ENCODE measurements around the gene BHLHE41. TPM values are rescaled to one million over a fixed set of nuclear protein-coding genes. Genes with fewer than 3 reads are reported as not detected.

The BHLHE41 gene
- total and polyA plus RNA-seq, 4 donors, result 0.17 to 0.29 (median 0.23) TPM; not detected in 1

DNA sequence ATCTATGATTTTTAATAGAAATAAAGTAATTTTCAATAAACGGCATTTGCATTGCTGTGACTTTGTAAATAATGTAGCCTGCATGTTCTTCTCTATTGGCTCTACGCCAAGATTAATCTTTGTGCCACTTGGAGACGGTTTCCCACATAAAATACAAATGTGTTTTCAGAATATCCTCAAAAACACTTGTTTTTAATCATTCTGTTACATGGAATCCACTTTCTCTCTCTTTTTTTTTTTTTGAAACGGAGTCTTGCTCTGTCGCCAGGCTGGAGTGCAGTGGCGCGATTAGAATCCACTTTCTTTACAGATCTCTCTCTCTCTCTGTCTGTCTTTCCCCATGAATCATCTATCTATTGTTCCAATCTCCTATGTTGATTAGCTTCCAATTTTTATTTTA is 47.7 kb upstream of the BHLHE41 start:
- DNase-seq (ENCODE audit: low spot score), result no peak
- H3K4me1 ChIP-seq (ENCODE audit: control insufficient read depth in 4 of 4, insufficient read depth in 4 of 4, low read length in 3 of 4), result no peaks in the 10 kb centered on the region
- no peaks in the 10 kb centered on the region for H3K9me3 ChIP-seq (ENCODE audit: control insufficient read depth in 4 of 4, low read length in 3 of 4)
- peaks cover 0 to 4% (median 0%) of the 10 kb centered on the region in 4 donors for H3K27me3 ChIP-seq (ENCODE audit: control insufficient read depth in 4 of 4, insufficient read depth in 4 of 4, low read length in 3 of 4)
- no peak overlapping the region for H3K27ac ChIP-seq (ENCODE audit: low read depth in 1 of 2, low read length in 2 of 2)
- no peak overlapping the region for H3K9ac ChIP-seq (ENCODE audit: low read depth in 1 of 2, low read length in 2 of 2)
- 89% methylated on average over 7 of the region's 7 CpGs for WGBS
- no peak for TF ChIP-seq EGR1 (IDR thresholded peaks at IDR 0.05; ENCODE audit: low read depth in 2 of 2)
- TF ChIP-seq, protein P1, sequence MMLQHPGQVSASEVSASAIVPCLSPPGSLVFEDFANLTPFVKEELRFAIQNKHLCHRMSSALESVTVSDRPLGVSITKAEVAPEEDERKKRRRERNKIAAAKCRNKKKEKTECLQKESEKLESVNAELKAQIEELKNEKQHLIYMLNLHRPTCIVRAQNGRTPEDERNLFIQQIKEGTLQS (IDR thresholded peaks at IDR 0.05), result no peak
- no peak for TF ChIP-seq JUND (IDR thresholded peaks at IDR 0.05)
- TF ChIP-seq, protein P2, sequence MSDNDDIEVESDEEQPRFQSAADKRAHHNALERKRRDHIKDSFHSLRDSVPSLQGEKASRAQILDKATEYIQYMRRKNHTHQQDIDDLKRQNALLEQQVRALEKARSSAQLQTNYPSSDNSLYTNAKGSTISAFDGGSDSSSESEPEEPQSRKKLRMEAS (IDR thresholded peaks at IDR 0.05), result no peak
- TF ChIP-seq NR2F2 (IDR thresholded peaks at IDR 0.05), result no peak
- no peaks in the 10 kb centered on the region for H3K36me3 ChIP-seq (ENCODE audit: control insufficient read depth in 4 of 4, insufficient read depth in 3 of 4, low read depth in 1 of 4, low read length in 3 of 4)
- no peak overlapping the region for H3K4me3 ChIP-seq (ENCODE audit: low read depth in 1 of 3, low read length in 3 of 3)

DNA sequence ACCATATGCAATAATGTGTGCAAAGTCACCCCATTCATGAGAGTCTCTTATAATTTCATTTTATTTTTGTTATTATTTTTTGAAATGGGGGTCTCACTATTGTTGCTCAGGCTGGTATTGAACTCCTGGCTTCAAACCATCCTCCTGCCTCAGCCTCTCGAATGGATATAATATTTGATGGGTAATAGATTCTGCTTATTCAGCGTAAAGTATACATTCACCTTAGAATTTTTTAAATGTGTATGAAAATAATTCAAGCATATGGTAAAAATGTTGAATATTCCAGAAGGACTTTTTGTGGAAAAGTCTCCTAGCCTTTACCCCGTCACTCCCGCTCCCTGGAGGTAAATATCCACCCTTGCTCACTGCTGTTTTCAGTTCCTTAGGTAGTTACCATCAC is 47.2 kb upstream of the BHLHE41 start:
- Histone ChIP-seq H3K27ac (ENCODE audit: low read depth in 1 of 2, low read length in 2 of 2) (no peak overlapping the region), H3K4me3 (ENCODE audit: low read depth in 1 of 3, low read length in 3 of 3) (no peak overlapping the region), H3K9ac (ENCODE audit: low read depth in 1 of 2, low read length in 2 of 2) (no peak overlapping the region), H3K27me3 (ENCODE audit: control insufficient read depth in 4 of 4, insufficient read depth in 4 of 4, low read length in 3 of 4) (peaks cover 0 to 4% (median 0%) of the 10 kb centered on the region in 4 donors), H3K36me3 (ENCODE audit: control insufficient read depth in 4 of 4, insufficient read depth in 3 of 4, low read depth in 1 of 4, low read length in 3 of 4) (no peaks in the 10 kb centered on the region), H3K9me3 (ENCODE audit: control insufficient read depth in 4 of 4, low read length in 3 of 4) (no peaks in the 10 kb centered on the region), H3K4me1 (ENCODE audit: control insufficient read depth in 4 of 4, insufficient read depth in 4 of 4, low read length in 3 of 4) (no peaks in the 10 kb centered on the region)
- TF ChIP-seq HNF4A (conservative IDR thresholded peaks at IDR 0.05) (no peak), EGR1 (IDR thresholded peaks at IDR 0.05; ENCODE audit: low read depth in 2 of 2) (no peak), NR2F2 (IDR thresholded peaks at IDR 0.05) (no peak), TAF1 (conservative IDR thresholded peaks at IDR 0.05) (no peak), HNF4G (IDR thresholded peaks at IDR 0.05) (no peak)
- DNase-seq (ENCODE audit: low spot score), result no peak
- WGBS, result 91% methylated on average over 4 of the region's 4 CpGs

DNA sequence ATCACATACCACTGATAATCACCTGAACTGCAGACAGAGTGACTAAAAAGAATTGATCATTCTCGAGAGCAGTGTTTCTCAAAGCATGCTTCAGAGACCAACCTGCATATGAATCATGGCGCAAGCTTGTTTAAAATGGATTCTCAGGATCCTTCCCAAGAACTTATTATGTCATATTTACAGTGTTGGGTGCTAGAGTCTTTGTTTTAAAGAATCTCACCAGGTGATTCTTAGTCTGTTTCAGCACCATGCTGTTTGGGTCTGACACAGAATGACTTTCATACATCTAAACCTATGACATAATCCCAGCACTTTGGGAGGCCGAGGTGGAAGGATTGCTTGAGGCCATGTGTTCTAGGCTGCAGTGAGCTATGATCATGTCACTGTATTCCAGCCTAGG is 39.3 kb upstream of the BHLHE41 start:
- Histone ChIP-seq H3K9me3 (ENCODE audit: control insufficient read depth in 4 of 4, low read length in 3 of 4) (no peaks in the 10 kb centered on the region), H3K4me3 (ENCODE audit: low read depth in 1 of 3, low read length in 3 of 3) (no peak overlapping the region), H3K27me3 (ENCODE audit: control insufficient read depth in 4 of 4, insufficient read depth in 4 of 4, low read length in 3 of 4) (peaks cover 0 to 5% (median 3%) of the 10 kb centered on the region in 4 donors), H3K4me1 (ENCODE audit: control insufficient read depth in 4 of 4, insufficient read depth in 4 of 4, low read length in 3 of 4) (no peaks in the 10 kb centered on the region), H3K27ac (ENCODE audit: low read depth in 1 of 2, low read length in 2 of 2) (no peak overlapping the region), H3K9ac (ENCODE audit: low read depth in 1 of 2, low read length in 2 of 2) (no peak overlapping the region), H3K36me3 (ENCODE audit: control insufficient read depth in 4 of 4, insufficient read depth in 3 of 4, low read depth in 1 of 4, low read length in 3 of 4) (no peaks in the 10 kb centered on the region)
- no peak for DNase-seq (ENCODE audit: low spot score)
- WGBS, result 80% methylated on average over 3 of the region's 3 CpGs
- TF ChIP-seq, protein P3, sequence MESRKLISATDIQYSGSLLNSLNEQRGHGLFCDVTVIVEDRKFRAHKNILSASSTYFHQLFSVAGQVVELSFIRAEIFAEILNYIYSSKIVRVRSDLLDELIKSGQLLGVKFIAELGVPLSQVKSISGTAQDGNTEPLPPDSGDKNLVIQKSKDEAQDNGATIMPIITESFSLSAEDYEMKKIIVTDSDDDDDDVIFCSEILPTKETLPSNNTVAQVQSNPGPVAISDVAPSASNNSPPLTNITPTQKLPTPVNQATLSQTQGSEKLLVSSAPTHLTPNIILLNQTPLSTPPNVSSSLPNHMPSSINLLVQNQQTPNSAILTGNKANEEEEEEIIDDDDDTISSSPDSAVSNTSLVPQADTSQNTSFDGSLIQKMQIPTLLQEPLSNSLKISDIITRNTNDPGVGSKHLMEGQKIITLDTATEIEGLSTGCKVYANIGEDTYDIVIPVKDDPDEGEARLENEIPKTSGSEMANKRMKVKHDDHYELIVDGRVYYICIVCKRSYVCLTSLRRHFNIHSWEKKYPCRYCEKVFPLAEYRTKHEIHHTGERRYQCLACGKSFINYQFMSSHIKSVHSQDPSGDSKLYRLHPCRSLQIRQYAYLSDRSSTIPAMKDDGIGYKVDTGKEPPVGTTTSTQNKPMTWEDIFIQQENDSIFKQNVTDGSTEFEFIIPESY (IDR thresholded peaks at IDR 0.05), result no peak
- no peak for TF ChIP-seq NR2F2 (IDR thresholded peaks at IDR 0.05)
- TF ChIP-seq SP1 (IDR thresholded peaks at IDR 0.05), result no peak
- TF ChIP-seq, protein P2 (IDR thresholded peaks at IDR 0.05), result no peak
- TF ChIP-seq EGR1 (IDR thresholded peaks at IDR 0.05; ENCODE audit: low read depth in 2 of 2), result no peak
- TF ChIP-seq FOXA1 (IDR thresholded peaks at IDR 0.05), result no peak
- TF ChIP-seq, protein P4, sequence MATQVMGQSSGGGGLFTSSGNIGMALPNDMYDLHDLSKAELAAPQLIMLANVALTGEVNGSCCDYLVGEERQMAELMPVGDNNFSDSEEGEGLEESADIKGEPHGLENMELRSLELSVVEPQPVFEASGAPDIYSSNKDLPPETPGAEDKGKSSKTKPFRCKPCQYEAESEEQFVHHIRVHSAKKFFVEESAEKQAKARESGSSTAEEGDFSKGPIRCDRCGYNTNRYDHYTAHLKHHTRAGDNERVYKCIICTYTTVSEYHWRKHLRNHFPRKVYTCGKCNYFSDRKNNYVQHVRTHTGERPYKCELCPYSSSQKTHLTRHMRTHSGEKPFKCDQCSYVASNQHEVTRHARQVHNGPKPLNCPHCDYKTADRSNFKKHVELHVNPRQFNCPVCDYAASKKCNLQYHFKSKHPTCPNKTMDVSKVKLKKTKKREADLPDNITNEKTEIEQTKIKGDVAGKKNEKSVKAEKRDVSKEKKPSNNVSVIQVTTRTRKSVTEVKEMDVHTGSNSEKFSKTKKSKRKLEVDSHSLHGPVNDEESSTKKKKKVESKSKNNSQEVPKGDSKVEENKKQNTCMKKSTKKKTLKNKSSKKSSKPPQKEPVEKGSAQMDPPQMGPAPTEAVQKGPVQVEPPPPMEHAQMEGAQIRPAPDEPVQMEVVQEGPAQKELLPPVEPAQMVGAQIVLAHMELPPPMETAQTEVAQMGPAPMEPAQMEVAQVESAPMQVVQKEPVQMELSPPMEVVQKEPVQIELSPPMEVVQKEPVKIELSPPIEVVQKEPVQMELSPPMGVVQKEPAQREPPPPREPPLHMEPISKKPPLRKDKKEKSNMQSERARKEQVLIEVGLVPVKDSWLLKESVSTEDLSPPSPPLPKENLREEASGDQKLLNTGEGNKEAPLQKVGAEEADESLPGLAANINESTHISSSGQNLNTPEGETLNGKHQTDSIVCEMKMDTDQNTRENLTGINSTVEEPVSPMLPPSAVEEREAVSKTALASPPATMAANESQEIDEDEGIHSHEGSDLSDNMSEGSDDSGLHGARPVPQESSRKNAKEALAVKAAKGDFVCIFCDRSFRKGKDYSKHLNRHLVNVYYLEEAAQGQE (IDR thresholded peaks at IDR 0.05), result no peak
- TF ChIP-seq RAD21 (IDR thresholded peaks at IDR 0.05), result no peak
- no peak for TF ChIP-seq RXRA (IDR thresholded peaks at IDR 0.05)
- no peak for TF ChIP-seq HNF4A (conservative IDR thresholded peaks at IDR 0.05)
- TF ChIP-seq GABPA (IDR thresholded peaks at IDR 0.05 in 1 of 2, conservative IDR thresholded peaks at IDR 0.05 in 1 of 2), result no peak
- TF ChIP-seq, protein P1 (IDR thresholded peaks at IDR 0.05), result no peak
- TF ChIP-seq TAF1 (conservative IDR thresholded peaks at IDR 0.05), result no peak
- TF ChIP-seq, protein P5, sequence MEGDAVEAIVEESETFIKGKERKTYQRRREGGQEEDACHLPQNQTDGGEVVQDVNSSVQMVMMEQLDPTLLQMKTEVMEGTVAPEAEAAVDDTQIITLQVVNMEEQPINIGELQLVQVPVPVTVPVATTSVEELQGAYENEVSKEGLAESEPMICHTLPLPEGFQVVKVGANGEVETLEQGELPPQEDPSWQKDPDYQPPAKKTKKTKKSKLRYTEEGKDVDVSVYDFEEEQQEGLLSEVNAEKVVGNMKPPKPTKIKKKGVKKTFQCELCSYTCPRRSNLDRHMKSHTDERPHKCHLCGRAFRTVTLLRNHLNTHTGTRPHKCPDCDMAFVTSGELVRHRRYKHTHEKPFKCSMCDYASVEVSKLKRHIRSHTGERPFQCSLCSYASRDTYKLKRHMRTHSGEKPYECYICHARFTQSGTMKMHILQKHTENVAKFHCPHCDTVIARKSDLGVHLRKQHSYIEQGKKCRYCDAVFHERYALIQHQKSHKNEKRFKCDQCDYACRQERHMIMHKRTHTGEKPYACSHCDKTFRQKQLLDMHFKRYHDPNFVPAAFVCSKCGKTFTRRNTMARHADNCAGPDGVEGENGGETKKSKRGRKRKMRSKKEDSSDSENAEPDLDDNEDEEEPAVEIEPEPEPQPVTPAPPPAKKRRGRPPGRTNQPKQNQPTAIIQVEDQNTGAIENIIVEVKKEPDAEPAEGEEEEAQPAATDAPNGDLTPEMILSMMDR (IDR thresholded peaks at IDR 0.05; ENCODE audit: low read depth, low read length, missing input control), result no peak
- no peak for TF ChIP-seq JUND (IDR thresholded peaks at IDR 0.05)
- TF ChIP-seq HNF4G (IDR thresholded peaks at IDR 0.05), result no peak
- no peak for TF ChIP-seq YY1 (IDR thresholded peaks at IDR 0.05)

Data from liver (tissue), 9 donors.